Trophoblast cell (in vitro differentiated cells and primary cell): ENCODE data around the gene ADSL.

Experiments used
- DNase-seq, 2 donors: peaks; one replicate each; pipeline ENCODE4 v3.0.0-alpha.2; 2016
- H2AFZ ChIP-seq: 2 replicates; pipeline ENCODE4 v1.6.1; 2013; ENCODE audit warnings: low read length, moderate library complexity, mild to moderate bottlenecking; ENCODE audit not compliant: insufficient read depth, poor library complexity
- H2AK5ac ChIP-seq: 2 replicates; pipeline ENCODE4 v1.6.1; 2013; ENCODE audit warnings: mild to moderate bottlenecking, low read length
- H2BK120ac ChIP-seq: 2 replicates; pipeline ENCODE4 v1.6.1; 2013; ENCODE audit warnings: low read length, mild to moderate bottlenecking, moderate library complexity; ENCODE audit not compliant: insufficient read depth, poor library complexity
- H2BK12ac ChIP-seq: 2 replicates; pipeline ENCODE4 v1.6.1; 2013; ENCODE audit warnings: mild to moderate bottlenecking, low read length, moderate library complexity
- H2BK5ac ChIP-seq: 2 replicates; pipeline ENCODE4 v1.6.1; 2013; ENCODE audit warnings: low read length, low read depth, moderate library complexity, mild to moderate bottlenecking; ENCODE audit not compliant: poor library complexity
- H3K14ac ChIP-seq: 2 replicates; pipeline ENCODE4 v1.6.1; 2013; ENCODE audit warnings: mild to moderate bottlenecking, low read length
- H3K18ac ChIP-seq: 2 replicates; pipeline ENCODE4 v1.6.1; 2013; ENCODE audit warnings: mild to moderate bottlenecking, low read length
- H3K23ac ChIP-seq: 2 replicates; pipeline ENCODE4 v1.6.1; 2013; ENCODE audit warnings: low read length
- H3K27ac ChIP-seq: 2 replicates; pipeline ENCODE4 v1.5.1; 2013; ENCODE audit warnings: low read depth, mild to moderate bottlenecking, inconsistent platforms, low read length, moderate library complexity
- H3K27me3 ChIP-seq: 2 replicates; pipeline ENCODE4 v1.6.1; 2013; ENCODE audit warnings: inconsistent platforms, mild to moderate bottlenecking, low read length, moderate library complexity; ENCODE audit not compliant: insufficient read depth
- H3K36me3 ChIP-seq, 2 experiments: 1 replicate in 1 of 2; 2 replicates in 1 of 2; pipeline ENCODE4 v1.6.1; 2013; ENCODE audit warnings: low read length in 2 of 2, mild to moderate bottlenecking in 2 of 2, moderate library complexity in 1 of 2; ENCODE audit not compliant: insufficient read depth in 2 of 2, control insufficient read depth in 1 of 2
- H3K4ac ChIP-seq: 2 replicates; pipeline ENCODE4 v1.6.1; 2013; ENCODE audit warnings: low read depth, mild to moderate bottlenecking, low read length, moderate library complexity
- H3K4me1 ChIP-seq, 2 experiments: 1 replicate in 1 of 2; 2 replicates in 1 of 2; pipeline ENCODE4 v1.6.1; 2013; ENCODE audit warnings: low read length in 2 of 2, mild to moderate bottlenecking in 2 of 2, moderate library complexity in 1 of 2; ENCODE audit not compliant: insufficient read depth in 2 of 2, control insufficient read depth in 1 of 2
- H3K4me2 ChIP-seq: 2 replicates; pipeline ENCODE4 v1.6.1; 2013; ENCODE audit warnings: inconsistent platforms, mild to moderate bottlenecking, low read length, moderate library complexity
- H3K4me3 ChIP-seq: 2 replicates; pipeline ENCODE4 v1.5.1; 2013; ENCODE audit warnings: mild to moderate bottlenecking, low read depth, low read length, inconsistent platforms
- H3K79me1 ChIP-seq: one replicate; pipeline ENCODE4 v1.6.1; 2013; ENCODE audit warnings: low read length
- H3K79me2 ChIP-seq: 2 replicates; pipeline ENCODE4 v1.6.1; 2013; ENCODE audit warnings: low read length, mild to moderate bottlenecking; ENCODE audit not compliant: control insufficient read depth, insufficient read depth, poor library complexity
- H3K9ac ChIP-seq: 2 replicates; pipeline ENCODE4 v1.6.1; 2013; ENCODE audit warnings: mild to moderate bottlenecking, low read length
- H3K9me3 ChIP-seq: 2 replicates; pipeline ENCODE4 v1.6.1; 2013; ENCODE audit warnings: low read depth, mild to moderate bottlenecking, control low read depth, inconsistent platforms, low read length; ENCODE audit not compliant: insufficient read depth
- H4K12ac ChIP-seq: 2 replicates; pipeline ENCODE4 v1.6.1; 2013; ENCODE audit warnings: low read depth, mild to moderate bottlenecking, low read length, moderate library complexity
- H4K8ac ChIP-seq: 2 replicates; pipeline ENCODE4 v1.6.1; 2013; ENCODE audit warnings: low read depth, mild to moderate bottlenecking, low read length, moderate library complexity
- H4K91ac ChIP-seq: one replicate; pipeline ENCODE4 v1.6.1; 2013; ENCODE audit warnings: low read depth, mild to moderate bottlenecking, low read length, moderate library complexity
- WGBS: extraction: QIAGEN DNeasy Blood & Tissue Kit; methylation state at CpG from one replicate; pipeline ENCODE4 v1.1.7; 2013; ENCODE audit warnings: missing lambda C conversion rate; ENCODE audit not compliant: insufficient read length, insufficient coverage; ENCODE audit errors: extremely low coverage; 5-methylcytosine and 5-hydroxymethylcytosine counted together

Gene ADSL

DNA sequence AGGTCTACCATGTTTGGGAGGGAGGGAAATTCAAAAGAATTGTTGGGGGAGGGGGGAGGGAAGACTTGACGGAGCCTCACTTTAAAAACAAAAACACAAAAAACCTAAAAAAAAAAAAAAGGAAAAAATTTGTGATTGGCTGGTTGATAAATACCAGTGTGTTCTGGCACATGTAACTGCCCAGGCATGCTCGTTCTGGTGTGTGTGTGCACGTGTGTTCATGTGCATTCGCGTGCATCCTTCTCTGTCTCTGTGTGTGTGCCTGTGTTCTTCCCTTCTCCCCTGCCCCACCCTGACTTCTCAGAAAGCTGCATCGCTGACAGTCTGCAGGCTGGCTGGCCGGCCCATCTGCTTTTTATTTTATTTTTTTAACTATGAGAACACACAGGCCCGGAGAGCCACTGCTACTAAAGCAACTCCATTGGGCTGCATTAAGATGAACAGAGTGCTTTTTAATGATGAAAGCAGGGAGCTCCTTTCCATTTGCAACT lies 22.6 kb upstream of the ADSL start:
- H4K12ac ChIP-seq, result no peak overlapping the region
- no peak overlapping the region for H3K4me2 ChIP-seq
- WGBS, result no CpG with 5 or more reads among the region's 8 CpGs
- H3K9me3 ChIP-seq, result no peaks in the 10 kb centered on the region
- no peak overlapping the region for H3K27ac ChIP-seq
- H3K18ac ChIP-seq, result no peak overlapping the region
- H3K4ac ChIP-seq, result no peak overlapping the region
- no peak overlapping the region for H3K4me3 ChIP-seq
- no peak overlapping the region for H3K9ac ChIP-seq
- no peak for DNase-seq
- no peak overlapping the region for H4K91ac ChIP-seq
- H2AK5ac ChIP-seq, result no peak overlapping the region
- no peak overlapping the region for H2BK5ac ChIP-seq
- no peak overlapping the region for H2AFZ ChIP-seq
- H4K8ac ChIP-seq, result no peak overlapping the region
- no peaks in the 10 kb centered on the region for H3K4me1 ChIP-seq
- no peak overlapping the region for H2BK12ac ChIP-seq
- no peaks in the 10 kb centered on the region for H3K27me3 ChIP-seq
- no peak overlapping the region for H3K23ac ChIP-seq
- no peaks in the 10 kb centered on the region for H3K79me2 ChIP-seq
- H3K14ac ChIP-seq, result no peak overlapping the region
- peaks cover 18 to 22% of the 10 kb centered on the region in 2 experiments for H3K36me3 ChIP-seq
- H3K79me1 ChIP-seq, result no peaks in the 10 kb centered on the region
- no peak overlapping the region for H2BK120ac ChIP-seq

GRCh38 chr22:40324468-40325305 lies 21.6 kb upstream of the ADSL start:
- Histone ChIP-seq H4K12ac (no peak overlapping the region), H4K91ac (no peak overlapping the region), H2BK12ac (no peak overlapping the region), H3K23ac (no peak overlapping the region), H3K27ac (no peak overlapping the region), H3K79me1 (no peaks in the 10 kb centered on the region), H2BK120ac (no peak overlapping the region), H3K4me3 (no peak overlapping the region), H3K36me3 (peaks cover 18 to 20% of the 10 kb centered on the region in 2 experiments), H3K9ac (no peak overlapping the region), H4K8ac (no peak overlapping the region), H3K18ac (no peak overlapping the region), H3K9me3 (no peaks in the 10 kb centered on the region), H3K27me3 (no peaks in the 10 kb centered on the region), H3K14ac (no peak overlapping the region), H3K4me2 (no peak overlapping the region), H2BK5ac (no peak overlapping the region), H3K79me2 (no peaks in the 10 kb centered on the region), H2AK5ac (no peak overlapping the region), H3K4me1 (no peaks in the 10 kb centered on the region), H2AFZ (no peak overlapping the region), H3K4ac (no peak overlapping the region)
- WGBS, result no CpG with 5 or more reads among the region's 19 CpGs
- DNase-seq, result no peak

DNA sequence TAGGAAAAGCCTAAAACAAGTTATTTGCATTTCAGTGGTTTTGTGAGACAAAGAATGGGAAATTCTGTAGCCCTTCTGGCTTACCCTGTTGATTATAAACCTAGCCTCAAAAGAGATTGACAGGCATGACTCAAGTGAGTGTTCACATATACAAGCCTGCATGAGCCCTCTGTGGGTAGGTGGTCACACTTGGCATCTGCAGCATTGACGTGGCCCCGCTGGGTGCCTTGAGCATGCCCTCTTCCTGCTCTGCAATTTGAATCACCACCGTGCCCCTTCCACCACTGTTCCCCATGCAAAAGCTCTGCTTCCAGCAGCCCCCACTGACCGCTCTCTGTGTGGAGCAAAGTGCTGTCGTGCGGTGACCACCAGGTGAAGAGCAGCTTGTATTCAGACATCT lies 21.0 kb upstream of the ADSL start:
- Histone ChIP-seq H2AK5ac (no peak overlapping the region), H3K4ac (no peak overlapping the region), H3K36me3 (peaks cover 20% of the 10 kb centered on the region in 2 experiments), H3K23ac (no peak overlapping the region), H4K91ac (no peak overlapping the region), H3K9ac (no peak overlapping the region), H2BK5ac (no peak overlapping the region), H2BK12ac (no peak overlapping the region), H4K8ac (no peak overlapping the region), H2AFZ (no peak overlapping the region), H3K4me2 (no peak overlapping the region), H3K27ac (no peak overlapping the region), H3K79me2 (no peaks in the 10 kb centered on the region), H3K79me1 (no peaks in the 10 kb centered on the region), H3K4me1 (no peaks in the 10 kb centered on the region), H3K14ac (no peak overlapping the region), H3K9me3 (no peaks in the 10 kb centered on the region), H2BK120ac (no peak overlapping the region), H3K4me3 (no peak overlapping the region), H3K27me3 (no peaks in the 10 kb centered on the region), H4K12ac (no peak overlapping the region), H3K18ac (no peak overlapping the region)
- no CpG with 5 or more reads among the region's 6 CpGs for WGBS
- no peak for DNase-seq

- Histone ChIP-seq H3K79me1 (no peaks in the 10 kb centered on the region), H3K4me1 (peaks cover 0 to 4% of the 10 kb centered on the region in 2 experiments), H2AK5ac (no peak overlapping the region), H3K9me3 (no peaks in the 10 kb centered on the region), H4K12ac (no peak overlapping the region), H3K27me3 (no peaks in the 10 kb centered on the region), H3K23ac (no peak overlapping the region), H3K36me3 (peaks cover 9 to 10% of the 10 kb centered on the region in 2 experiments), H3K18ac (no peak overlapping the region), H3K79me2 (no peaks in the 10 kb centered on the region), H2BK12ac (no peak overlapping the region), H3K4me3 (no peak overlapping the region), H2BK5ac (no peak overlapping the region), H3K4me2 (no peak overlapping the region), H3K14ac (no peak overlapping the region), H4K91ac (no peak overlapping the region), H3K4ac (no peak overlapping the region), H3K27ac (no peak overlapping the region), H4K8ac (no peak overlapping the region), H2BK120ac (no peak overlapping the region), H3K9ac (no peak overlapping the region), H2AFZ (no peak overlapping the region)
- WGBS, result no CpG with 5 or more reads among the region's 10 CpGs
- no peak for DNase-seq
These were observed 19.2 kb upstream of the ADSL start for GRCh38 chr22:40326905-40327735.
